IMR-90 (cell line): Measurements from ENCODE around the gene KIFAP3. TPM values are rescaled to one million over a fixed set of nuclear protein-coding genes. Genes with fewer than 3 reads are reported as not detected.

Experiments
- ATAC-seq: fragments of 200-7000 bp; cut with Tn5 transposase; 2 replicates; pipeline ENCODE4 v1.9.1; 2020; ENCODE audit warnings: low read depth, mild to moderate bottlenecking, moderate library complexity
- BruUV-seq: library from RNA; stranded (reverse); fragments of 400-500 nt; replicated peaks from 2 replicates; lab custom pipeline; 2021; lab: Mats Ljungman, UMichigan
- CTCF ChIA-PET: fragments of 300-600 bp; formaldehyde crosslinking; extraction: SDS; loops from one replicate; lab custom pipeline; 2021; ENCODE audit warnings: antibody characterized with exemption; lab: Yijun Ruan, JAX
- POLR2A ChIA-PET: fragments of 300-600 bp; sonication (Branson Sonifier 250); formaldehyde crosslinking; loops from one replicate; lab custom pipeline; 2022; ENCODE audit warnings: antibody characterized with exemption; ENCODE audit not compliant: unreplicated experiment; lab: Charles Lee
- DNase-seq: peaks from one replicate; pipeline ENCODE4 v3.0.0; 2013
- H2AFZ ChIP-seq: replicated peaks from 2 replicates; pipeline ENCODE3; 2013; ENCODE audit warnings: low read length, mild to moderate bottlenecking; ENCODE audit not compliant: poor library complexity
- H2AK5ac ChIP-seq: 2 replicates; pipeline ENCODE4 v1.6.1; 2013; ENCODE audit warnings: low read depth, low read length, inconsistent platforms
- H2AK9ac ChIP-seq: replicated peaks from 2 replicates; pipeline ENCODE3; 2013; ENCODE audit warnings: mild to moderate bottlenecking, low read depth, low read length, moderate library complexity; ENCODE audit not compliant: poor library complexity
- H2BK120ac ChIP-seq: 2 replicates; pipeline ENCODE4 v1.6.1; 2013; ENCODE audit warnings: low read depth, low read length, inconsistent platforms
- H2BK15ac ChIP-seq: 3 replicates; pipeline ENCODE4 v1.6.1; 2013; ENCODE audit warnings: low read depth, low read length, inconsistent platforms
- H2BK20ac ChIP-seq: 2 replicates; pipeline ENCODE4 v1.6.1; 2013; ENCODE audit warnings: low read depth, mild to moderate bottlenecking, inconsistent platforms, low read length, moderate library complexity
- H2BK5ac ChIP-seq: 2 replicates; pipeline ENCODE4 v1.6.1; 2013; ENCODE audit warnings: mild to moderate bottlenecking, low read depth, low read length, inconsistent platforms; ENCODE audit not compliant: poor library complexity, severe bottlenecking
- H3K14ac ChIP-seq: replicated peaks from 2 replicates; pipeline ENCODE4 v1.6.1; 2013; ENCODE audit warnings: low read depth, low read length, inconsistent platforms
- H3K18ac ChIP-seq: 2 replicates; pipeline ENCODE4 v1.6.1; 2013; ENCODE audit warnings: low read depth, low read length, control low read depth
- H3K23ac ChIP-seq: 2 replicates; pipeline ENCODE4 v1.6.1; 2013; ENCODE audit warnings: low read depth, low read length, inconsistent platforms
- H3K27ac ChIP-seq: 2 replicates; pipeline ENCODE4 v1.5.1; 2013; ENCODE audit warnings: mild to moderate bottlenecking, control low read depth, low read length; ENCODE audit not compliant: insufficient read depth
- H3K27me3 ChIP-seq: 2 replicates; pipeline ENCODE4 v1.6.1; 2013; ENCODE audit warnings: low read length; ENCODE audit not compliant: control insufficient read depth, insufficient read depth
- H3K36me3 ChIP-seq: 2 replicates; pipeline ENCODE4 v1.6.1; 2013; ENCODE audit warnings: low read length, mixed read lengths; ENCODE audit not compliant: control insufficient read depth, insufficient read depth
- H3K4ac ChIP-seq: 2 replicates; pipeline ENCODE4 v1.6.1; 2013; ENCODE audit warnings: low read depth, low read length, inconsistent platforms
- H3K4me1 ChIP-seq: 2 replicates; pipeline ENCODE4 v1.6.1; 2013; ENCODE audit warnings: low read length, mixed read lengths; ENCODE audit not compliant: control insufficient read depth, insufficient read depth
- H3K4me2 ChIP-seq: 2 replicates; pipeline ENCODE4 v1.6.1; 2013; ENCODE audit warnings: low read depth, mild to moderate bottlenecking, control low read depth, low read length, moderate library complexity
- H3K4me3 ChIP-seq: 2 replicates; pipeline ENCODE4 v1.5.1; 2013; ENCODE audit warnings: low read depth, mild to moderate bottlenecking, control low read depth, low read length, moderate library complexity; ENCODE audit not compliant: insufficient read depth
- H3K56ac ChIP-seq: 2 replicates; pipeline ENCODE4 v1.6.1; 2013; ENCODE audit warnings: low read length, inconsistent platforms; ENCODE audit not compliant: insufficient read depth; ENCODE audit errors: extremely low read depth
- H3K79me1 ChIP-seq, 2 experiments: 2 replicates each; pipeline ENCODE4 v1.6.1; 2013; ENCODE audit warnings: low read length in 2 of 2, inconsistent platforms in 1 of 2, low read depth in 1 of 2
- H3K9ac ChIP-seq: 2 replicates; pipeline ENCODE4 v1.6.1; 2013; ENCODE audit warnings: low read depth, low read length, control low read depth
- H3K9me1 ChIP-seq: 2 replicates; pipeline ENCODE4 v1.6.1; 2013; ENCODE audit warnings: low read length, inconsistent platforms; ENCODE audit not compliant: insufficient read depth
- H3K9me3 ChIP-seq: 2 replicates; pipeline ENCODE4 v1.6.1; 2013; ENCODE audit warnings: low read length; ENCODE audit not compliant: control insufficient read depth, insufficient read depth
- H4K20me1 ChIP-seq: 2 replicates; pipeline ENCODE4 v1.6.1; 2013; ENCODE audit warnings: low read length, inconsistent platforms; ENCODE audit not compliant: insufficient read depth
- H4K5ac ChIP-seq: 2 replicates; pipeline ENCODE4 v1.6.1; 2013; ENCODE audit warnings: mild to moderate bottlenecking, low read depth, low read length, control low read depth
- H4K8ac ChIP-seq, 2 experiments: 2 replicates each; pipeline ENCODE4 v1.6.1; 2013; ENCODE audit warnings: low read depth in 2 of 2, low read length in 2 of 2, control low read depth in 1 of 2, inconsistent platforms in 1 of 2
- H4K91ac ChIP-seq: 2 replicates; pipeline ENCODE4 v1.6.1; 2013; ENCODE audit warnings: low read depth, low read length, inconsistent platforms; ENCODE audit not compliant: insufficient read depth
- BHLHE40 ChIP-seq: fragments of 150-350 bp; IDR thresholded peaks from 2 replicates; pipeline ENCODE4 v1.6.1; 2016; ENCODE audit warnings: mild to moderate bottlenecking, low read depth, low read length
- CEBPB ChIP-seq: IDR thresholded peaks from 2 replicates; pipeline ENCODE4 v1.6.1; 2012; ENCODE audit warnings: low read depth, low read length, improper control_type of control experiment
- CHD1 ChIP-seq: IDR thresholded peaks from 2 replicates; pipeline ENCODE4 v1.6.1; 2012; ENCODE audit warnings: low read depth, low read length, improper control_type of control experiment
- CTCF ChIP-seq: conservative IDR thresholded peaks from 2 replicates; pipeline ENCODE4 v1.5.1; 2012; ENCODE audit warnings: mild to moderate bottlenecking, low read depth, low read length, improper control_type of control experiment
- ELK1 ChIP-seq: fragments of 150-350 bp; IDR thresholded peaks from 2 replicates; pipeline ENCODE4 v1.6.1; 2016; ENCODE audit warnings: low read depth, mild to moderate bottlenecking, low read length, moderate library complexity, borderline replicate concordance
- FOS ChIP-seq: fragments of 150-350 bp; IDR thresholded peaks from 2 replicates; pipeline ENCODE4 v1.6.1; 2016; ENCODE audit warnings: low read depth, low read length
- MAFK ChIP-seq: IDR thresholded peaks from 2 replicates; pipeline ENCODE4 v1.6.1; 2012; ENCODE audit warnings: low read depth, low read length, improper control_type of control experiment
- MAZ ChIP-seq: IDR thresholded peaks from 2 replicates; pipeline ENCODE4 v1.6.1; 2012; ENCODE audit warnings: low read depth, mild to moderate bottlenecking, low read length, improper control_type of control experiment, moderate library complexity, borderline replicate concordance
- MXI1 ChIP-seq: IDR thresholded peaks from 2 replicates; pipeline ENCODE4 v1.6.1; 2012; ENCODE audit warnings: low read depth, mild to moderate bottlenecking, low read length, moderate library complexity, borderline replicate concordance
- NFE2L2 ChIP-seq: fragments of 150-350 bp; IDR thresholded peaks from 2 replicates; pipeline ENCODE4 v1.6.1; 2016; ENCODE audit warnings: low read depth, mild to moderate bottlenecking, low read length
- POLR2A ChIP-seq: IDR thresholded peaks from 2 replicates; pipeline ENCODE4 v1.6.1; 2012; ENCODE audit warnings: mild to moderate bottlenecking, low read depth, low read length
- RAD21 ChIP-seq: IDR thresholded peaks from 2 replicates; pipeline ENCODE4 v1.6.1; 2012; ENCODE audit warnings: low read length, improper control_type of control experiment
- RCOR1 ChIP-seq: IDR thresholded peaks from 2 replicates; pipeline ENCODE4 v1.6.1; 2012; ENCODE audit warnings: mild to moderate bottlenecking, low read length, improper control_type of control experiment; ENCODE audit not compliant: insufficient replicate concordance
- RFX5 ChIP-seq: IDR thresholded peaks from 2 replicates; pipeline ENCODE4 v1.8.0; 2012; ENCODE audit warnings: low read depth, mild to moderate bottlenecking, low read length, moderate library complexity
- SMC3 ChIP-seq: fragments of 150-350 bp; IDR thresholded peaks from 2 replicates; pipeline ENCODE4 v1.6.1; 2016; ENCODE audit warnings: low read depth, mild to moderate bottlenecking, antibody characterized with exemption, low read length, moderate library complexity
- WGBS, 2 experiments: methylation state at CpG; one replicate each; pipeline versions ENCODE4 v1.1.5 to v1.1.7; 2013; ENCODE audit warnings: missing lambda C conversion rate in 2 of 2; ENCODE audit not compliant: insufficient read length in 1 of 2; ENCODE audit errors: extremely low coverage in 2 of 2; 5-methylcytosine and 5-hydroxymethylcytosine counted together
- dilution Hi-C: fragments of 300-500 bp; cut with HindIII; formaldehyde crosslinking; loops from one replicate; pipeline ENCODE4 v1.14.3; 2018; ENCODE audit warnings: low sequenced_read_pairs; ENCODE audit not compliant: unreplicated experiment
- in situ Hi-C: fragments of 300-500 bp; cut with MboI; formaldehyde crosslinking; loops from 3 replicates; pipeline ENCODE4 v1.14.3; 2019; ENCODE audit warnings: low sequenced_read_pairs, inconsistent platforms, mixed read lengths
- intact Hi-C: fragments of 100-400 bp; cut with micrococcal nuclease; formaldehyde crosslinking; loops from 2 replicates; pipeline ENCODE4 v1.10.0; 2022
- polyA plus RNA-seq, 3 experiments: library from polyadenylated mRNA; depleted of rRNA; stranded (reverse); fragments of >200 nt; gene quantifications; 2 replicates each; pipeline ENCODE4 v1.2.3, GENCODE V29; 2012; ENCODE audit warnings: low replicate concordance in 1 of 3
- total RNA-seq: library from RNA; depleted of rRNA; stranded (reverse); fragments of >200 nt; gene quantifications from 2 replicates; pipeline ENCODE4 v1.2.3, GENCODE V29; 2012

KIFAP3 gene
- total and polyA plus RNA-seq, 2 of the 4 experiments (the other 2 are of a cell fraction) = 10.5 to 10.9 TPM

DNA sequence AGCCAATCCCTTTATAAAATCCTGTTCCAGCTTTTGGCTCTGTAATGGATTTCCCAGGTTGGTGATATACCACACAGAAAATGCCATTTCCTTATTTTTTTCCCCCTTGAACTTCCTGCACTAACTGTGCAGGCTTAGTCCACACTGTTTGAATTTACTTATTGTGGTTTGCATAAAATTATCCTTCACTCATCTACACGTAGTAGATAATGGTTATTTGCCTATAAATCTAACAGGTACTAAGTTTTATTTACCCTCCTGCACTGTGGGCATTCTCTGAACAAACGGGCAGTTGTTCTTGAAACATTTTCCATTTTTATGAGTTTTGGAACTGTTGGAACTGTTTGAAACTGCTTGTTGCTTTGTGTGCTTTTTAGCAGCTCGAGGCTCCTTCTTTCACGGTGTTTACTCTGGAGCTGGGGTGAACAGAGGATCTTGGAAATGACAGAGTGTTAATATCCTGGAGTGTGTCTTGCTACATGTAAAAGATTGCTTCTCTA lies 23.0 kb upstream of the KIFAP3 start:
- Histone ChIP-seq H3K79me1 (no peaks in the 10 kb centered on the region), H4K20me1 (no peaks in the 10 kb centered on the region), H4K5ac (no peak overlapping the region), H2BK120ac (no peak overlapping the region), H3K18ac (no peak overlapping the region), H2BK15ac (no peak overlapping the region), H2AK9ac (no peak overlapping the region), H4K8ac (no peak overlapping the region), H2AFZ (no peak overlapping the region), H3K27me3 (no peaks in the 10 kb centered on the region), H3K56ac (no peak overlapping the region), H3K9me1 (no peaks in the 10 kb centered on the region), H3K4ac (no peak overlapping the region), H3K9ac (no peak overlapping the region), H3K14ac (no peak overlapping the region), H3K36me3 (no peaks in the 10 kb centered on the region), H2BK5ac (no peak overlapping the region), H3K27ac (no peak overlapping the region), H3K9me3 (no peaks in the 10 kb centered on the region; the same call in 1 of the 2 replicates), H2BK20ac (no peak overlapping the region), H3K4me1 (no peaks in the 10 kb centered on the region), H3K4me3 (no peak overlapping the region), H3K4me2 (no peak overlapping the region; the same call in 1 of the 2 replicates), H2AK5ac (no peak overlapping the region), H4K91ac (no peak overlapping the region), H3K23ac (no peak overlapping the region)
- no CpG with 5 or more reads among the region's 4 CpGs for WGBS, 2 experiments
- BruUV-seq = no TSS peak
- in situ Hi-C loops (no loop called here), dilution Hi-C loops (no loop called here), intact Hi-C loops (no loop called here)
- POLR2A ChIA-PET = no interaction called here
- TF ChIP-seq CEBPB = no peak
- no peak for TF ChIP-seq SMC3
- TF ChIP-seq FOS = no peak
- no peak for TF ChIP-seq NFE2L2
- TF ChIP-seq RAD21 = no peak
- TF ChIP-seq RCOR1 = no peak
- TF ChIP-seq POLR2A = no peak
- no peak for TF ChIP-seq BHLHE40
- no peak for TF ChIP-seq CTCF
- no peak for TF ChIP-seq MAZ
- TF ChIP-seq ELK1 = no peak
- no peak for TF ChIP-seq MAFK
- no peak for TF ChIP-seq MXI1
- TF ChIP-seq CHD1 = no peak
- no peak for TF ChIP-seq RFX5
- ATAC-seq (no peak), DNase-seq (no peak)
- CTCF ChIA-PET = no interaction called here
